GM12872 (cell line): Measurements from ENCODE around the gene CADPS.

Experiments used
- TF ChIP-seq, protein P1 (sequence below): IDR thresholded peaks from 3 replicates; pipeline ENCODE4 v1.5.1; 2011; ENCODE audit warnings: low read depth, mild to moderate bottlenecking, low read length, moderate library complexity; ENCODE audit not compliant: insufficient read depth

Gene CADPS

DNA sequence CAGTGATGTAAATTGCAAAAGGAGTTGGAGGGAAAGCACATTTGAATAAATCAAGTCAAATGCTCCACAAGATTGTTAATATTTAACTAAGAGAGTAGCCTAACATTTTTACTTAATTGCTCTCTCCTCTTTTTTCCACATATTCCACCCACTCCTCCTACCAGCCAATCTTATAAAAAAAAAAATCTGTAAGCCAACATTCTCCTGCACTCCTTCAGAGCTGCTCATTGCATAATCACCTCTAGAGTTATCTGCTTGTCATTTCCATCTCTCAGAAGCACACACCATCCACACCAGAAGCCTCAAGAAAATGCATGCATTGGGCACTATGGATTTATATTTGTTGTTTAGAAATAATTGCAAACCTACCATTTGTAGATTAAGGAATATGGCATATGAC is 64.1 kb downstream of the CADPS start:
- TF ChIP-seq, protein P1, sequence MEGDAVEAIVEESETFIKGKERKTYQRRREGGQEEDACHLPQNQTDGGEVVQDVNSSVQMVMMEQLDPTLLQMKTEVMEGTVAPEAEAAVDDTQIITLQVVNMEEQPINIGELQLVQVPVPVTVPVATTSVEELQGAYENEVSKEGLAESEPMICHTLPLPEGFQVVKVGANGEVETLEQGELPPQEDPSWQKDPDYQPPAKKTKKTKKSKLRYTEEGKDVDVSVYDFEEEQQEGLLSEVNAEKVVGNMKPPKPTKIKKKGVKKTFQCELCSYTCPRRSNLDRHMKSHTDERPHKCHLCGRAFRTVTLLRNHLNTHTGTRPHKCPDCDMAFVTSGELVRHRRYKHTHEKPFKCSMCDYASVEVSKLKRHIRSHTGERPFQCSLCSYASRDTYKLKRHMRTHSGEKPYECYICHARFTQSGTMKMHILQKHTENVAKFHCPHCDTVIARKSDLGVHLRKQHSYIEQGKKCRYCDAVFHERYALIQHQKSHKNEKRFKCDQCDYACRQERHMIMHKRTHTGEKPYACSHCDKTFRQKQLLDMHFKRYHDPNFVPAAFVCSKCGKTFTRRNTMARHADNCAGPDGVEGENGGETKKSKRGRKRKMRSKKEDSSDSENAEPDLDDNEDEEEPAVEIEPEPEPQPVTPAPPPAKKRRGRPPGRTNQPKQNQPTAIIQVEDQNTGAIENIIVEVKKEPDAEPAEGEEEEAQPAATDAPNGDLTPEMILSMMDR: no peak

GRCh38 chr3:62809369-62809768 is 65.8 kb downstream of the CADPS start:
- TF ChIP-seq, protein P1: no peak

DNA sequence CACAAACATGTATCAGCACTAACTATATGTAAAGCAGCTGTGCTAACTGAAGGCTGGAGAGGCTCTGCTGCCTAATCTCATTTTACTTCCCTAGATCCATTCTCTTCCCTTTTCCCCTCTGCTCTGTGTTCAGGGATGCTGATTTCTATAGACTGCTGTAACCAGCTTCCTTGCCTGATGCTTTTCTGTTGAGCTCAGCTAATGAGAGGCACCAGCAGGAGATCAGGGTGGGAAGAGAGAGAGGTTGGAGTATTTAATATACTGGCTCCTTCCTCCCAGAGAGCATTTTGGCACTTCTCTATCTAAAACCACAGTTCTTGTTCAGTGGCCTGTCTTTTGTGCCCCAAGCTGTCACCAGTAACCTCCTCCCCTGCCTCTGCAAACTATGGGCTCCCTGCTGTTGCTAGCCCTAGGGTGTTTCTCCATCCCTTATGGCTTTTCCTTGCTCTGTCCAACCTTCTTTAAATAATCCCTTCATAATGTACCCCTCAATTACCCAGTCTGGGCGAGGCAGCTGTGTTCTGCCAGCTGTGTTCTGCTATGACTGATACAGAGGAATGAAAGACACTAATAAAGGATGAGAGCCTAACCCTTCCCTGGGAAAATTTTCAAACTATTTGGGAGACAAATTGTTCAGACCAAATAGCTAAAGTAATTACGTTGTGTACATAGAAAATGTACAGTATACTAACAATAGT is 69.5 kb downstream of the CADPS start:
- TF ChIP-seq, protein P1: no peak

GRCh38 chr3:62805106-62805505 is 70.1 kb downstream of the CADPS start:
- TF ChIP-seq, protein P1: no peak

GRCh38 chr3:62803276-62803675 is 71.9 kb downstream of the CADPS start:
- TF ChIP-seq, protein P1: no peak

GRCh38 chr3:62798000-62798399 is 77.2 kb downstream of the CADPS start:
- TF ChIP-seq, protein P1: no peak

DNA sequence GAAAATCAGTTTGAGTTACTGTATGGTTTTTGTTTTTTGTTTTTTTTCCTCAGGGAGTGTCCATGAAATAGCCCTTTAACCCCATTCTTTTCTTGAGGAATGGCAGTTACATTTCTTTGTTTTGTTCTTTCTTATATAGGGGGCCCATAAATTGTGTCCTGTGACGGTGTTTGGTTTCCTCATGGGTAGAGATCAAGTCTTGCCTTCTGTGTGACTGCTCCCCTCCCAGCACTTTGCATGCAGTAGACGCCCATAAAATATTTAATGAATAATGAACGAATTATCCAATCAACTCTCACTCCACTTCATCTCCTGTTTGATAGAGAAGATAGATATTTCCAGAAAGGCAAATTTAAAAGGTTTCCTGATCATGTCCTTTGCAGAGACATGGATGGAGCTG is 78.1 kb downstream of the CADPS start:
- TF ChIP-seq, protein P1: no peak
